KMS-11 (cell line): Measurements from ENCODE around the gene RETREG3.

ENCODE experiments used
- H2AFZ ChIP-seq: fragments of 200-600 bp; sonication (generic); 2 replicates; pipeline ENCODE4 v1.6.1; 2016; ENCODE audit warnings: antibody characterized with exemption, mixed run types, low read depth
- H3K27ac ChIP-seq: fragments of 200-600 bp; sonication (generic); 2 replicates; pipeline ENCODE4 v1.6.1; 2016; ENCODE audit warnings: mild to moderate bottlenecking, mixed run types
- H3K27me3 ChIP-seq: fragments of 200-600 bp; sonication (generic); 2 replicates; pipeline ENCODE4 v1.6.1; 2017; ENCODE audit warnings: mild to moderate bottlenecking, low read depth, mixed run types, moderate library complexity; ENCODE audit not compliant: insufficient read depth
- H3K36me3 ChIP-seq: fragments of 200-600 bp; sonication (generic); 2 replicates; pipeline ENCODE4 v1.6.1; 2017; ENCODE audit warnings: mild to moderate bottlenecking, mixed run types; ENCODE audit not compliant: insufficient read depth
- H3K4me1 ChIP-seq: fragments of 200-600 bp; sonication (generic); 2 replicates; pipeline ENCODE4 v1.6.1; 2016; ENCODE audit warnings: mild to moderate bottlenecking, low read depth, mixed run types; ENCODE audit not compliant: poor library complexity, severe bottlenecking
- H3K4me2 ChIP-seq: fragments of 200-600 bp; sonication (generic); 2 replicates; pipeline ENCODE4 v1.7.0; 2016; ENCODE audit warnings: mild to moderate bottlenecking, mixed run types
- H3K4me3 ChIP-seq: fragments of 200-600 bp; sonication (generic); IDR thresholded peaks from 2 replicates; pipeline ENCODE4 v1.6.1; 2017; ENCODE audit warnings: low read depth, low read length, mixed read lengths; ENCODE audit not compliant: insufficient read depth
- H3K79me2 ChIP-seq: fragments of 200-600 bp; sonication (generic); 2 replicates; pipeline ENCODE4 v1.6.1; 2016; ENCODE audit warnings: low read depth, mixed run types; ENCODE audit not compliant: insufficient read depth
- H3K9ac ChIP-seq: fragments of 200-600 bp; sonication (generic); 2 replicates; pipeline ENCODE4 v1.6.1; 2016; ENCODE audit warnings: mild to moderate bottlenecking, mixed run types
- H4K20me1 ChIP-seq: fragments of 200-600 bp; sonication (generic); 2 replicates; pipeline ENCODE4 v1.6.1; 2016; ENCODE audit warnings: mild to moderate bottlenecking, mixed run types; ENCODE audit not compliant: insufficient read depth
- CTCF ChIP-seq: fragments of 200-600 bp; sonication (generic); conservative IDR thresholded peaks from 2 replicates; pipeline ENCODE4 v1.6.1; 2017; ENCODE audit warnings: low read depth, mild to moderate bottlenecking, antibody characterized with exemption, low read length, moderate library complexity, mixed read lengths

Gene RETREG3

GRCh38 chr17:42573095-42573494, 36.1 kb downstream of the RETREG3 start:
- H3K4me3 ChIP-seq: no peak overlapping the region
- no peak overlapping the region for H3K4me2 ChIP-seq
- TF ChIP-seq CTCF: no peak
- no peak overlapping the region for H3K9ac ChIP-seq
- H3K27me3 ChIP-seq: no peaks in the 10 kb centered on the region
- H3K27ac ChIP-seq: no peak overlapping the region
- H3K79me2 ChIP-seq: peaks cover 31% of the 10 kb centered on the region
- peaks cover 11% of the 10 kb centered on the region; the same call in 1 of the 2 replicates for H3K36me3 ChIP-seq
- H4K20me1 ChIP-seq: no peaks in the 10 kb centered on the region
- peaks cover 70% of the 10 kb centered on the region for H3K4me1 ChIP-seq
- H2AFZ ChIP-seq: no peak overlapping the region

- Histone ChIP-seq H3K9ac (no peak overlapping the region), H3K4me1 (peaks cover 71% of the 10 kb centered on the region), H3K4me2 (no peak overlapping the region), H3K4me3 (no peak overlapping the region), H2AFZ (no peak overlapping the region), H3K27me3 (no peaks in the 10 kb centered on the region), H3K36me3 (peaks cover 11% of the 10 kb centered on the region; the same call in 1 of the 2 replicates), H3K27ac (no peak overlapping the region; the same call in 1 of the 2 replicates), H4K20me1 (no peaks in the 10 kb centered on the region), H3K79me2 (peaks cover 31% of the 10 kb centered on the region)
- TF ChIP-seq CTCF: no peak
Measured at GRCh38 chr17:42571435-42572225, 37.5 kb downstream of the RETREG3 start.

GRCh38 chr17:42568341-42569111, 40.6 kb downstream of the RETREG3 start:
- no peak for TF ChIP-seq CTCF
- peaks cover 22% of the 10 kb centered on the region for H3K79me2 ChIP-seq
- H3K4me2 ChIP-seq: peak overlapping the region; percentile 69; the same call in 1 of the 2 replicates
- H2AFZ ChIP-seq: no peak overlapping the region
- H3K9ac ChIP-seq: no peak overlapping the region
- H3K4me3 ChIP-seq: no peak overlapping the region
- no peaks in the 10 kb centered on the region for H3K27me3 ChIP-seq
- H3K36me3 ChIP-seq: peaks cover 11% of the 10 kb centered on the region; the same call in 1 of the 2 replicates
- H4K20me1 ChIP-seq: no peaks in the 10 kb centered on the region
- H3K4me1 ChIP-seq: peaks cover 62% of the 10 kb centered on the region
- no peak overlapping the region for H3K27ac ChIP-seq

GRCh38 chr17:42566883-42567573, 42.1 kb downstream of the RETREG3 start, which contains the start of gene MLX:
Gene MLX, plus strand, starts transcription at chr17:42567100. Its CDS starts 25 bp downstream, at chr17:42567125.
- H4K20me1 ChIP-seq: no peaks in the 10 kb centered on the region
- peaks cover 37% of the 10 kb centered on the region for H3K79me2 ChIP-seq
- H3K36me3 ChIP-seq: peaks cover 8% of the 10 kb centered on the region; the same call in 1 of the 2 replicates
- peak within 1 kb of the TSS; percentile 41; the same call in 1 of the 2 replicates for H3K9ac ChIP-seq
- TF ChIP-seq CTCF: no peak
- H3K4me3 ChIP-seq: no peak within 1 kb of the TSS
- peak within 1 kb of the TSS; percentile 27; the same call in 1 of the 2 replicates for H3K27ac ChIP-seq
- peak within 1 kb of the TSS; percentile 69 for H3K4me2 ChIP-seq
- H3K4me1 ChIP-seq: peaks cover 62% of the 10 kb centered on the region
- H3K27me3 ChIP-seq: no peaks in the 10 kb centered on the region
- peak within 1 kb of the TSS; percentile 35 for H2AFZ ChIP-seq
